Common myeloid progenitor, CD34-positive (primary cell): ENCODE results near the gene C1orf74.

Experiments
- CTCF ChIA-PET: fragments of 350-600 bp; sonication (Branson Sonifier 250); formaldehyde crosslinking; loops from one replicate; lab custom pipeline; 2021; ENCODE audit warnings: antibody characterized with exemption; lab: Charles Lee
- POLR2A ChIA-PET: fragments of 350-600 bp; sonication (Branson Sonifier 250); formaldehyde crosslinking; loops from one replicate; lab custom pipeline; 2021; ENCODE audit warnings: antibody characterized with exemption; lab: Charles Lee
- DNase-seq, 3 donors: peaks; one replicate each; pipeline versions ENCODE4 v3.0.0 to v3.0.0-alpha.2; 2013
- H3K27ac ChIP-seq, 2 experiments: 1 replicate in 1 of 2; 2 replicates in 1 of 2; pipeline ENCODE4 v1.7.0; 2013; ENCODE audit warnings: inconsistent platforms in 2 of 2, low read length in 2 of 2, mild to moderate bottlenecking in 2 of 2, low read depth in 1 of 2, moderate library complexity in 1 of 2; ENCODE audit not compliant: severe bottlenecking in 2 of 2, insufficient read depth in 1 of 2, poor library complexity in 1 of 2
- H3K27me3 ChIP-seq, 5 experiments: replicated peaks in 2 of 5; 1 replicate in 3 of 5; 2 replicates in 2 of 5; pipeline versions ENCODE4 v1.6.1 to v1.7.0; 2013; ENCODE audit warnings: low read length in 4 of 5, mild to moderate bottlenecking in 2 of 5, moderate library complexity in 2 of 5, inconsistent platforms in 1 of 5; ENCODE audit not compliant: insufficient read depth in 5 of 5, control insufficient read depth in 4 of 5
- H3K36me3 ChIP-seq, 4 experiments: 1 replicate in 2 of 4; 2 replicates in 2 of 4; pipeline versions ENCODE4 v1.6.1 to v1.7.0; 2013; ENCODE audit warnings: low read length in 3 of 4, control low read depth in 1 of 4, mild to moderate bottlenecking in 1 of 4; ENCODE audit not compliant: control insufficient read depth in 4 of 4, insufficient read depth in 4 of 4
- H3K4me1 ChIP-seq, 4 experiments: 1 replicate in 3 of 4; 2 replicates in 1 of 4; pipeline versions ENCODE4 v1.6.1 to v1.7.1; 2013; ENCODE audit warnings: low read length in 3 of 4, mild to moderate bottlenecking in 3 of 4, control low read depth in 1 of 4, inconsistent platforms in 1 of 4, moderate library complexity in 1 of 4; ENCODE audit not compliant: control insufficient read depth in 4 of 4, insufficient read depth in 4 of 4; ENCODE audit errors: control extremely low read depth in 1 of 4
- H3K4me3 ChIP-seq, 7 experiments: 1 replicate in 4 of 7; 2 replicates in 3 of 7; pipeline versions ENCODE4 v1.5.1 to v1.7.0; 2013; ENCODE audit warnings: mild to moderate bottlenecking in 7 of 7, low read length in 6 of 7, moderate library complexity in 6 of 7, inconsistent platforms in 2 of 7, low read depth in 2 of 7, control low read depth in 1 of 7; ENCODE audit not compliant: insufficient read depth in 4 of 7, control insufficient read depth in 1 of 7; ENCODE audit errors: extremely low read depth in 1 of 7
- H3K9me3 ChIP-seq, 5 experiments: 1 replicate in 4 of 5; 2 replicates in 1 of 5; pipeline versions ENCODE4 v1.6.1 to v1.7.1; 2013; ENCODE audit warnings: low read length in 4 of 5, mild to moderate bottlenecking in 2 of 5, inconsistent platforms in 1 of 5, low read depth in 1 of 5, moderate library complexity in 1 of 5; ENCODE audit not compliant: control insufficient read depth in 4 of 5, insufficient read depth in 2 of 5; ENCODE audit errors: control extremely low read depth in 1 of 5
- WGBS: methylation state at CpG from one replicate; pipeline ENCODE4 v1.1.5; 2013; ENCODE audit not compliant: insufficient coverage; 5-methylcytosine and 5-hydroxymethylcytosine counted together

Gene C1orf74

GRCh38 chr1:209774592-209774991 lies 9.8 kb downstream of the C1orf74 start:
- Histone ChIP-seq H3K27me3 (no peaks in the 10 kb centered on the region), H3K4me3 (no peak overlapping the region), H3K36me3 (peaks cover 25 to 60% (median 48%) of the 10 kb centered on the region in 4 experiments), H3K4me1 (peaks cover 0 to 31% (median 23%) of the 10 kb centered on the region in 4 experiments), H3K27ac (no peak overlapping the region), H3K9me3 (no peaks in the 10 kb centered on the region)
- 89% methylated on average over 1 of the region's 1 CpG for WGBS
- CTCF ChIA-PET = interaction anchor here (0.7 to 2.3 kb wide), 4 partner anchors 8 to 47 kb away, joined by 3 to 7 read pairs (median 4); partner anchors contain the start of gene C1orf74
- POLR2A ChIA-PET = no interaction called here
- DNase-seq = no peak

DNA sequence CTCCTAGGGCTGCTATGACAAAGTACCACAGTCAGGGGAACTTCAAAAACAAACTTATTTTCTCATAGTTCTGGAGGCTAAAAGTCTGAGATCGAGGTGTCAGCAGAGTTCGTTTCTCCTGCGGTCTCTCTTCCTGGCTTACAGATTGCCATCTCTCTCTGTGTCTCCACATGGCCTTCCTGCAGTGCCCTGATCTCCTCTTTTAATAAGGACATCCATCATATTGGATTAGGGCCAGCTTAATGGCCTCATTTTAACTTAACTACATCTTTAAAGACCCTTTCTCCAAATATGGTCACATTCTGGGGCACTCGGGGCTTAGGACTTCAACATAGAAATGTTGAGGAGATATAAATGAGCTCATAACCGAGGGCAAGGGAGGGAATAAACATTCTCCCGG lies 12.2 kb downstream of the C1orf74 start:
- Histone ChIP-seq H3K4me1 (peaks cover 22 to 55% (median 47%) of the 10 kb centered on the region in 4 experiments), H3K27ac (no peak overlapping the region), H3K27me3 (no peaks in the 10 kb centered on the region), H3K4me3 (peak overlapping the region in 1 of 7 experiments; percentile 25), H3K36me3 (peaks cover 17 to 41% (median 29%) of the 10 kb centered on the region in 4 experiments), H3K9me3 (no peaks in the 10 kb centered on the region)
- peak in 2 of 3 donors; percentile 36 to 48 for DNase-seq
- POLR2A ChIA-PET = no interaction called here
- CTCF ChIA-PET = interaction anchor here (1.0 to 1.5 kb wide), 3 partner anchors 11 to 55 kb away, joined by 4 read pairs; partner anchors contain the start of gene UTP25
- WGBS = 58% methylated on average over 5 of the region's 6 CpGs

DNA sequence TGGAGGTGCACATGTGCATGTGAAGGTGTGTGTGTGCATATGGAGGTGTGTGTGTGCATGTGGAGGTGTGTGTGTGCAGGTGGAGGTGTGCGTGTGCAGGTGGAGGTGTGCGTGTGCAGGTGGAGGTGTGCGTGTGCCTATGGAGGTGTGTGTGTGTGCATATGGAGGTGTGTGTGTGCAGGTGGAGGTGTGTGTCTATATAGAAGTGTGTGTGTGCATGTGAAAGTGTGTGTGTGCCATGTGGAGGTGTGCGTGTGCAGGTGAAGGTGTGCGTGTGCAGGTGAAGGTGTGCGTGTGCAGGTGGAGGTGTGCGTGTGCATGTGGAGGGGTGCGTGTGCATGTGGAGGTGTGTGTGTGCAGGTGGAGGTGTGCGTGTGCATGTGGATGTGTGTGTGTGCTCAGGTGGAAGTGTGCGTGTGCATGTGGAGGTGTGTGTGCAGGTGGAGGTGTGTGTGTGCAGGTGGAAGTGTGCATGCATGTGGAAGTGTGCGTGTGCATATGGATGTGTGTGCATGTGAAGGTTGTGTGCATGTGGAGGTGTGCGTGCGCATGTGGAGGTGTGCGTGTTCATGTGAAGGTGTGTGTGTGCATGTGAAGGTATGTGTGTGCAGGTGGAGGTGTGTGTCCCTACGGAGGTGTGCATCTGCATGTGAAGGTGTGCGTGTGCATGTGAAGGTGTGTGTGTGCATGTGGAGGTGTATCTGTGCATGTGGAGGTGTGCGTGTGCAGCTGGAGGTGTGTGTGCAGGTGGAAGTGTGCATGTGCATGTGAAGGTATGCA lies 13.5 kb downstream of the C1orf74 start:
- ChIA-PET CTCF (interaction anchor here (0.7 to 5.2 kb wide), 3 partner anchors 22 to 1361 kb away, joined by 4 to 28 read pairs (median 4); no protein-coding TSS in a partner anchor), POLR2A (interaction anchor here (1.2 kb wide), 1 partner anchor 23 kb away, joined by 3 read pairs; no protein-coding TSS in a partner anchor)
- WGBS = 98% methylated on average over 9 of the region's 17 CpGs
- Histone ChIP-seq H3K4me3 (peak overlapping the region in 2 of 7 experiments; percentile 59 to 68), H3K36me3 (peaks cover 13 to 41% (median 25%) of the 10 kb centered on the region in 4 experiments), H3K27me3 (no peaks in the 10 kb centered on the region), H3K9me3 (no peaks in the 10 kb centered on the region), H3K27ac (no peak overlapping the region), H3K4me1 (peaks cover 26 to 67% (median 54%) of the 10 kb centered on the region in 4 experiments)
- peak in 1 of 3 donors; percentile 41 for DNase-seq

- Histone ChIP-seq H3K36me3 (peaks cover 7 to 34% (median 18%) of the 10 kb centered on the region in 4 experiments), H3K27me3 (no peaks in the 10 kb centered on the region), H3K4me3 (peak overlapping the region in 4 of 7 experiments; percentile 27 to 68 (median 54)), H3K27ac (peak overlapping the region; percentile 62 to 87), H3K4me1 (peaks cover 26 to 67% (median 54%) of the 10 kb centered on the region in 4 experiments), H3K9me3 (no peaks in the 10 kb centered on the region)
- 2% methylated on average over 5 of the region's 7 CpGs for WGBS
- ChIA-PET POLR2A (interaction anchor here (1.2 kb wide), 1 partner anchor 22 kb away, joined by 3 read pairs; no protein-coding TSS in a partner anchor), CTCF (interaction anchor here (0.9 to 5.2 kb wide), 5 partner anchors 8 to 26 kb away, joined by 3 to 54 read pairs (median 4); partner anchors contain the start of gene TRAF3IP3)
- peak in 2 of 3 donors; percentile 43 to 62 for DNase-seq
Measured at GRCh38 chr1:209769971-209770370, 14.4 kb downstream of the C1orf74 start.

DNA sequence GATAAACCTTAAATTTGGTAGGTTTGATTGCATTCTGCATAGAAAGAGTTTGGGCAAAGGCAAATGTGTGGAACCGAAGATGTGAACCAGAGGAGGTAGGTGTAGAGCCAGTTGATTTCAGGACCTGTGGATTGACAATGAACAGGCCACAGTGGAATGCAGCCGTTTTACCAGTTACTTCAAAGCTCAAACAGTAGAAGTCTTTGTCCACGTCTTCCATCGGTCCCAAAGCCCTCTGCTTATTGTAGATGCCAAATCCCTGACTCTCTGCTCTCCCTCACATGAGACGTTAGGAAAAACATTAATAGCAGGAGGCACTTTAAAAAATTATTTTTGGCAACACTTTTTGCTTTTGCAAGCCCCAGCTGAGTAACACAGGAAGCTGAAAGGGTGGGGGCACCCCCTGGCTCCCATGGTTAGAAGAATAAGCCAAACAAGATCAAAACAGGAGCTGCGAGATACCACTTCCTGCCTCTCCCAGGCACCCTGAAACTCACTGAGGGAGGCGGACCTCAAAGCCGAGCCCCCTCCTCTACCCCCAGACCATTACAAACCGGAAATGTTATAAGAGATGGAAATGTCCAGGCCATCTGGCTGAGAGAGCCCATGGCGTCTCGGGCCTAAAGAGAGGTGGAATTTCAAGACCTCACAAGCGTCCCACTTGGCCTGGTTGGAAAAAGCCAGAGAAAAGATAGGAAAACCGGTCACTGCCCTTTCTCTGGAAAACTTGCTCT lies 15.0 kb downstream of the C1orf74 start:
- CTCF ChIA-PET = interaction anchor here (0.8 to 5.2 kb wide), 6 partner anchors 9 to 114 kb away, joined by 3 to 54 read pairs (median 4); partner anchors contain the start of gene TRAF3IP3
- H3K27me3 ChIP-seq = no peaks in the 10 kb centered on the region
- DNase-seq = peak; percentile 31 to 76 (median 69)
- H3K4me1 ChIP-seq = peaks cover 26 to 67% (median 54%) of the 10 kb centered on the region in 4 experiments
- H3K9me3 ChIP-seq = no peaks in the 10 kb centered on the region
- POLR2A ChIA-PET = interaction anchor here (1.2 kb wide), 1 partner anchor 21 kb away, joined by 3 read pairs; no protein-coding TSS in a partner anchor
- H3K36me3 ChIP-seq = peaks cover 5 to 32% (median 16%) of the 10 kb centered on the region in 4 experiments
- WGBS = 2% methylated on average over 5 of the region's 13 CpGs
- peak overlapping the region; percentile 62 to 87 for H3K27ac ChIP-seq
- peak overlapping the region in 6 of 7 experiments; percentile 27 to 68 (median 49) for H3K4me3 ChIP-seq

- no peaks in the 10 kb centered on the region for H3K27me3 ChIP-seq
- CTCF ChIA-PET = interaction anchor here (0.8 to 5.2 kb wide), 6 partner anchors 10 to 113 kb away, joined by 3 to 54 read pairs (median 4); partner anchors contain the start of gene TRAF3IP3
- H3K36me3 ChIP-seq = peaks cover 4 to 38% (median 19%) of the 10 kb centered on the region in 4 experiments
- peak overlapping the region in 6 of 7 experiments; percentile 9 to 68 (median 46) for H3K4me3 ChIP-seq
- WGBS = 51% methylated on average over 8 of the region's 9 CpGs
- POLR2A ChIA-PET = interaction anchor here (0.8 kb wide), 1 partner anchor 12 kb away, joined by 3 read pairs; no protein-coding TSS in a partner anchor
- no peaks in the 10 kb centered on the region for H3K9me3 ChIP-seq
- peaks cover 26 to 67% (median 53%) of the 10 kb centered on the region in 4 experiments for H3K4me1 ChIP-seq
- peak overlapping the region; percentile 48 to 87 for H3K27ac ChIP-seq
- DNase-seq = peak in 2 of 3 donors; percentile 56 to 63
Measured at GRCh38 chr1:209768354-209768774, 16.0 kb downstream of the C1orf74 start.
